Measurements from ENCODE around the gene SECISBP2.
"Not testable (repeated sequence)": the region's sequence is repeated elsewhere in the genome, so short reads cannot be mapped to it uniquely, and the experiment has no call there.

Gene SECISBP2

DNA sequence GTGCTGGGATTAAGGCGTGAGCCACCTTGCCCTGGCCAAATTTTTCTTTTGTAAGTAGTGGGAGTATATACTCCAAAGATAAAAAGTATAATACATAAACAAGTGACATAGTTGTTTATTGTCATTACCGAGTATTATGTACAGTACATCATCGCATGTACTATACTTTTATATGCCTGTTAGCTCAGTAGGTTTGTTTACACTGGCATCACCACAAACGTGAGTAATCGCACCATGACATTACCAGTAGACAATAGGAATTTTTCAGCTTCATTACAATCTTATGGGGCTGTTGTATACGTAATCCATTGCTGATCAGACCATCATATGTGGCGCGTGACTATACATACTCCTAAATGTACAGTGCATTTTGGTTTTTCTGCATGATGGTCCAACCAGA lies 9.8 kb downstream of the SECISBP2 start:
- Histone ChIP-seq H3K4me2 (no peak overlapping the region), H3K9me3 (replicated peaks in 1 of 11) (no peaks in the 10 kb centered on the region), H3K27me3 (no peaks in the 10 kb centered on the region), H3K36me3 (peaks cover 77 to 100% (median 92%) of the 10 kb centered on the region in 11 experiments), H3K27ac (no peak overlapping the region), H3K4me1 (peaks cover 0 to 6% (median 5%) of the 10 kb centered on the region in 10 experiments; a peak in 6 of 20 replicates), H3K4me3 (no peak overlapping the region), H3K9ac (no peak overlapping the region), H4K20me1 (peaks cover 15 to 61% (median 31%) of the 10 kb centered on the region in 11 experiments; a peak in 20 of 22 replicates)
- TF ChIP-seq Cebpa-rat (IDR thresholded peaks at IDR 0.05), result no peak

DNA sequence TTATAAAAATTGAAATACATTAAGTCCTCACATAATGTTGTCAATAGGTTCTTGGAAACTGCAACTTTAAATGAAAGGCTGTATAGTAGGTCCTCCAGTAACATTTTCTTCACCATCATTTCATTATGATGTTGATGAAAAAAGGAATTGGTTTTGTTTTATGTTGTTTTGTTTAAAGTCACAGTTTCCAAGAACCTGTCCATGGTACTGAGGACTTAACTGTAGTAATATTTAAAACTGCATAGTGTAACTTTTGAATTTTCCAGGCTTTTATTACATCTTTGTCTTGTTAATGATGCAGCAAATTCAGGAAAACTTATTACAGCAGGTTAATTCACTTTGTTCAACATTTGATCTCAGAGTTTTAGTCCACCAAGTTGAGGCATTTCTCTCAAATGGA lies 11.6 kb downstream of the SECISBP2 start:
- Histone ChIP-seq H3K4me2 (no peak overlapping the region), H3K36me3 (peaks cover 92 to 100% (median 95%) of the 10 kb centered on the region in 11 experiments), H3K27ac (no peak overlapping the region), H3K4me3 (no peak overlapping the region), H3K27me3 (no peaks in the 10 kb centered on the region), H3K9me3 (replicated peaks in 1 of 11) (no peaks in the 10 kb centered on the region), H4K20me1 (peaks cover 6 to 43% (median 13%) of the 10 kb centered on the region in 11 experiments; a peak in 19 of 22 replicates), H3K4me1 (no peaks in the 10 kb centered on the region), H3K9ac (no peak overlapping the region)
- TF ChIP-seq Cebpa-rat (IDR thresholded peaks at IDR 0.05), result no peak

DNA sequence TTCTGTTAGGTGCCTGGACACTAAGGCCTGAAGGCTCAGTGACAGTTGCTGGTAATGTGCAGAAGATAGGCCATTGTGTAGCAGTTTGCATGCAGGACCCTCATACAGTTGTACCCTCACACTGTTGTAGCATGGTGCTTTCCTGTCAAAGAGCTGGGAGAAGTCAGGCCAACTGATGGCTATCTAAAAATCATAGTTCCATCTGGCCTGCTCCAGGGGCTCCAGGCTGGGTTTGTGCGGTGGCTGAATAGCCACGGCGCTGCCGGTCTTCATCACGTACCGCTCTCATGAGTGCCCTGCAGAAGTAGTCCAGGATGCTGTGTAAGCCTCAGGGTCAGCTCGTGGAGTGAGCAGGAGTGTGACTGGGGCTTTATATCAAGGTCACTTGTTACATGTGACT lies 12.2 kb downstream of the SECISBP2 start:
- peaks cover 0 to 37% (median 10%) of the 10 kb centered on the region in 11 experiments; a peak in 13 of 22 replicates for H4K20me1 ChIP-seq
- H3K9me3 ChIP-seq (replicated peaks in 1 of 11), result no peaks in the 10 kb centered on the region
- H3K36me3 ChIP-seq, result peaks cover 93 to 100% (median 98%) of the 10 kb centered on the region in 11 experiments
- no peaks in the 10 kb centered on the region for H3K27me3 ChIP-seq
- no peak overlapping the region for H3K4me2 ChIP-seq
- no peak overlapping the region for H3K27ac ChIP-seq
- no peak overlapping the region for H3K9ac ChIP-seq
- no peaks in the 10 kb centered on the region for H3K4me1 ChIP-seq
- TF ChIP-seq Cebpa-rat (IDR thresholded peaks at IDR 0.05), result no peak
- H3K4me3 ChIP-seq, result no peak overlapping the region

DNA sequence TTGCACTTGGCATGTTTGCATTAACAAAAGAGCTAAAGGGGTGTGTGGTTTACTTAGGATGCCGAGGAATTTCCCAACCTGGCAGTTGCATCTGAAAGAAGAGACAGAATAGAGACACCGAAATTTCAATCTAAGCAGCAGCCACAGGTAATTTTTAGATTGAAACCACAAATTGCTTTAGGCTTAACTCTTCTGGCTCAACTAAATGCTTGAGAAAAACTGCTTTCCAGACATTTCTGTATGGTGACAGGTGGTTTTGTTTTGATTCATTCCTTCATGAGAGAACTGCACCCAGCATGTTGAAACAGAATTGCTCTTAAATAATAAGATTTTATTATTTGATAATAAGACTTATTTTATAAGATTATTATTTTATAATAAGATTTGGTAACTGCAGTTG lies 21.5 kb downstream of the SECISBP2 start:
- H3K4me3 ChIP-seq, result no peak overlapping the region
- peaks cover 98 to 100% (median 100%) of the 10 kb centered on the region in 11 experiments for H3K36me3 ChIP-seq
- H3K4me2 ChIP-seq, result no peak overlapping the region
- H3K27ac ChIP-seq, result no peak overlapping the region
- peaks cover 0 to 3% (median 0%) of the 10 kb centered on the region in 11 experiments; a peak in 1 of 22 replicates for H4K20me1 ChIP-seq
- peaks cover 0 to 15% (median 0%) of the 10 kb centered on the region in 11 experiments; a peak in 9 of 22 replicates for H3K9me3 ChIP-seq (replicated peaks in 1 of 11)
- H3K9ac ChIP-seq, result no peak overlapping the region
- H3K4me1 ChIP-seq, result no peaks in the 10 kb centered on the region
- TF ChIP-seq Cebpa-rat (IDR thresholded peaks at IDR 0.05), result no peak
- no peaks in the 10 kb centered on the region for H3K27me3 ChIP-seq

DNA sequence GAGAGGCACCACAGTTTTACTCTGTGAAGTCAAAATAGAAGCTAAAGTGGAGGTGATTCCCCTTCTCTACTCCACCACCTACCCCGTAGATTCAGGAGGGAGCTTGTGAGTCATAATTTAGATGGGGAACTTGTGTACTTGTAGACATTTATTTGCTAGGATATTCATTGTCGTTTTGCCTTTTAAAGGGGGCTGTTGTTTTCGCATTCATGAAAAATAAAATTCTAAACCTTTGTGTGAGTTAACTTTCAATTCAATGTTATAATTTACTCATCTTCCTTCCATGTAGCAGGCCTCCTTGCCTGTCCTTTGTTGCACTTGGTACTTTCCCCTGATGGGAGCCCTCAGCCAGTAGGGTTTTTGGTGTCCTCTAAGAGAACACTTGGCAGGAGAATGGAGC lies 22.0 kb downstream of the SECISBP2 start:
- Histone ChIP-seq H3K27ac (no peak overlapping the region), H3K9ac (no peak overlapping the region), H3K4me2 (no peak overlapping the region), H3K4me3 (no peak overlapping the region), H3K36me3 (peaks cover 98 to 100% (median 100%) of the 10 kb centered on the region in 11 experiments), H3K9me3 (replicated peaks in 1 of 11) (peaks cover 0 to 15% (median 0%) of the 10 kb centered on the region in 11 experiments; a peak in 9 of 22 replicates), H3K4me1 (no peaks in the 10 kb centered on the region), H3K27me3 (no peaks in the 10 kb centered on the region), H4K20me1 (peaks cover 0 to 4% (median 0%) of the 10 kb centered on the region in 11 experiments; a peak in 3 of 22 replicates)
- no peak for TF ChIP-seq Cebpa-rat (IDR thresholded peaks at IDR 0.05)

DNA sequence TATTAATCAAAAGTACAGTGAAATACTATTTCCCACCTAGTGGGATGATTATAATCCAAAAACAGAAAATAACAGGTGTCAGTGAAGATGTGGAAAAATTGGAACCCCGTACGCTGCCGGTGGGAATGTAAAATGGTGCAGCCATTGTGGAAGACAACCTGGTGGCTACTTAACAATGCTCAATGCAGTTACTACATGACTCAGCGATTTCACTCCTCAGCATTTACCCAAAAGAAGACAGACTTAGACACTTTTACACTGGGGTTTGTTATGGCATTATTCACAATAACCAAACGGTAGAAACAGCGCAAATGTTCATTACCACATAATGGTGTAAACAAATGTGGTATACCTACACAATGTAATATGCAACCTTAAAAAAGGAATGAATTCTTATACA lies 23.9 kb downstream of the SECISBP2 start:
- H3K9ac ChIP-seq, result no peak overlapping the region
- peaks cover 0 to 8% (median 0%) of the 10 kb centered on the region in 11 experiments; a peak in 4 of 22 replicates for H4K20me1 ChIP-seq
- peaks cover 98 to 100% (median 100%) of the 10 kb centered on the region in 11 experiments for H3K36me3 ChIP-seq
- no peak overlapping the region for H3K4me3 ChIP-seq
- H3K9me3 ChIP-seq (replicated peaks in 1 of 11), result peaks cover 0 to 15% (median 0%) of the 10 kb centered on the region in 11 experiments; a peak in 9 of 22 replicates
- no peak overlapping the region for H3K4me2 ChIP-seq
- H3K27ac ChIP-seq, result no peak overlapping the region
- no peak for TF ChIP-seq Cebpa-rat (IDR thresholded peaks at IDR 0.05)
- H3K27me3 ChIP-seq, result no peaks in the 10 kb centered on the region
- no peaks in the 10 kb centered on the region for H3K4me1 ChIP-seq

DNA sequence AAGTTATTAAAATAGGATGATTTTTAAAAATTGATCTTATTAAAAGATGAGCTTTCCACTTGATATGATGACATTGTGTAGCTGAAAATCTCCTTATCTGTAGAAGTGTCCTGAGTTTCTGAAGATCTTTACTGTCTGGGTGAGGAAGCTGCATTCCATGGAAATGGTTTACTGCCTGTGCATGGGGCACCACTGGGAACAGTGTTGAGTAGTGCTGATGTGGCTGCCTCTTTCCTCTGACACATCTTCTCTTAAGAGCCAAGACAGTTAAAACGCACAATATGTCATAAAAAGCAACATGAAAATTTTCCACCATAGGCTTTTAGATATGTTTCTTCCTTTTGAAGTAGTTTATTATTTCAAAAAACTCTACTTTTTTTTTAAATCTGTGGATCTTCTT lies 24.6 kb downstream of the SECISBP2 start:
- no peak overlapping the region for H3K27ac ChIP-seq

DNA sequence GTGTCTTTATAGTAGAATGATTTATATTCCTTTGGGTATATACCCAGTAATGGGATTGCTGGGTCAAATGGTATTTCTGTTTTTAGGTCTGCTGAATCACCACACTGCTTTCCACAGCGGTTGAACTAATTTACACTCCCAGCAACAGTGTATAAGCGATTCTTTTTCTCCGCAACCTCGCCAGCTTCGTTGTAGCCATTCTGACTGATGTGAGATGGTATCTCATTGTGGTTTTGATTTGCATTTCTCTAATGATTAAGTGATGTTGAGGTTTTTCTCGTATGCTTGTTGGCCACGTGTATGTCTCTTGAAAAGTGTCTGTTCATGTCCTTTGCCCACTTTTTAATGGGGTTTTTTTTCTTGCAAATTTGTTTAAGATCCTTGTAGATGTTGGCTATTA lies 25.5 kb downstream of the SECISBP2 start:
- H3K9me3 ChIP-seq (replicated peaks in 1 of 11), result peaks cover 0 to 15% (median 0%) of the 10 kb centered on the region in 11 experiments; a peak in 9 of 22 replicates
- H3K9ac ChIP-seq, H3K4me1 ChIP-seq, H3K4me2 ChIP-seq, H3K4me3 ChIP-seq, H3K27me3 ChIP-seq, H3K27ac ChIP-seq: not testable (repeated sequence)
- H3K36me3 ChIP-seq, result peaks cover 98 to 100% (median 100%) of the 10 kb centered on the region in 11 experiments
- peaks cover 0 to 14% (median 0%) of the 10 kb centered on the region in 11 experiments; a peak in 4 of 22 replicates for H4K20me1 ChIP-seq

More for the DNA sequence above, 24.6 kb downstream of the SECISBP2 start:
- H4K20me1 ChIP-seq, result peaks cover 0 to 14% (median 0%) of the 10 kb centered on the region in 11 experiments; a peak in 4 of 22 replicates
- H3K4me3 ChIP-seq, result no peak overlapping the region
- peaks cover 0 to 15% (median 0%) of the 10 kb centered on the region in 11 experiments; a peak in 9 of 22 replicates for H3K9me3 ChIP-seq (replicated peaks in 1 of 11)
- H3K4me2 ChIP-seq, result no peak overlapping the region
- TF ChIP-seq Cebpa-rat (IDR thresholded peaks at IDR 0.05), result no peak
- H3K9ac ChIP-seq, result no peak overlapping the region
- no peaks in the 10 kb centered on the region for H3K4me1 ChIP-seq
- no peaks in the 10 kb centered on the region for H3K27me3 ChIP-seq
- peaks cover 98 to 100% (median 100%) of the 10 kb centered on the region in 11 experiments for H3K36me3 ChIP-seq

DNA sequence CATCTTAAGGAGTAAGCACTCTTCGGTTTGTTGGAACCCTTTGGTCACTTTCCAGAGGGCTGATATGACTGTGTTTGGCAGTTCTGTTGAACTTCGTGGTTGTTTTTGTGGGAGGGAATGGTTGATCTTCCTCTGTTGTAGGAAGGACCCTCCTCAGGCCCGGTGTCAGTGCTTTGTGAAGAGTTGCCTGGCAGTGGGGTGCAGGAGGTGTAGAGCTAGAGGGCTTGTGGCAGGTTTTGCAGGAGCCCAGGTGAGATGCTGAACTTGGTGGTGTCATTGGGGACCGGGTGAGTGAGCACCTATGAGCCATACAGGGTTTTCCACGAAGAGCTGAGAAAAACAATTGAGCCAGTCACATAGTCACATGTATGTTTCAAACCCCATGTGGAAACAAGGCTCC lies 27.2 kb downstream of the SECISBP2 start:
- H3K4me3 ChIP-seq, result no peak overlapping the region
- H3K9ac ChIP-seq, result no peak overlapping the region
- H3K36me3 ChIP-seq, result peaks cover 98 to 100% (median 100%) of the 10 kb centered on the region in 11 experiments
- H3K27me3 ChIP-seq, result no peaks in the 10 kb centered on the region
- H3K4me2 ChIP-seq, result no peak overlapping the region
- no peaks in the 10 kb centered on the region for H3K4me1 ChIP-seq
- H4K20me1 ChIP-seq, result peaks cover 0 to 15% (median 0%) of the 10 kb centered on the region in 11 experiments; a peak in 4 of 22 replicates
- no peak for TF ChIP-seq Cebpa-rat (IDR thresholded peaks at IDR 0.05)
- no peak overlapping the region for H3K27ac ChIP-seq
- H3K9me3 ChIP-seq (replicated peaks in 1 of 11), result peaks cover 0 to 15% (median 0%) of the 10 kb centered on the region in 11 experiments; a peak in 9 of 22 replicates

DNA sequence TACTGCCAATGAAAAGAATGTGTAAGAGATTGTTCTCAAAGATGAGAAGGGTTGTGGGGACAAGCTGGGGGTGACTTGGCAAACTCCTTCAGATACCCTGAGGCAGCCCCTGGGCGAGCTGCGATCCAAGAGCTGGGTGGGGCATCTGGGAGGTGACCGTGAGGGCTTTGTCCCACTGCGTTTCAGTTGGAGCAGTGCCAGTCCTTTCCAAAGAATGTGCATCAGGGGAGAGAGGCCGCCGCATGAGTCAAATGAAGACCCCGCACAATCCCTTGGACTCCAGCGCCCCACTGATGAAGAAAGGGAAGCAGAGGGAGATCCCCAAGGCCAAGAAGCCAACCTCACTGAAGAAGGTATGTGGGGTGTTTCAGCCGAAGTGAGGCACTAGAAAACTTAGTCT lies 28.4 kb downstream of the SECISBP2 start:
- Histone ChIP-seq H3K9ac (no peak overlapping the region), H4K20me1 (peaks cover 0 to 26% (median 6%) of the 10 kb centered on the region in 11 experiments; a peak in 5 of 22 replicates), H3K36me3 (peaks cover 99 to 100% (median 100%) of the 10 kb centered on the region in 11 experiments), H3K4me3 (no peak overlapping the region), H3K27me3 (no peaks in the 10 kb centered on the region), H3K4me1 (peaks cover 0 to 5% (median 0%) of the 10 kb centered on the region in 10 experiments; a peak in 3 of 20 replicates), H3K4me2 (no peak overlapping the region), H3K9me3 (replicated peaks in 1 of 11) (peaks cover 0 to 15% (median 0%) of the 10 kb centered on the region in 11 experiments; a peak in 9 of 22 replicates), H3K27ac (no peak overlapping the region)
- no peak for TF ChIP-seq Cebpa-rat (IDR thresholded peaks at IDR 0.05)

Data from BLaER1 treated with 17β-estradiol and CSF1 and Interleukin-3, amounts not matched to agents 10 nM and 100 nM (cell line).